GM13977 (cell line): Measurements from ENCODE around the gene DVL1.

ENCODE experiments used
- DNase-seq: peaks from one replicate; pipeline ENCODE4 v3.0.0; 2012; ENCODE audit warnings: low spot score
- in situ Hi-C: fragments of 300-500 bp; cut with MboI; formaldehyde crosslinking; loops from one replicate; pipeline ENCODE4 v1.12.0; 2022; ENCODE audit warnings: low sequenced_read_pairs, low pct_unique_long_range_greater_than_20kb, mixed read lengths, inconsistent platforms; ENCODE audit not compliant: unreplicated experiment
- TF ChIP-seq, protein P1 (sequence below): IDR thresholded peaks from 2 replicates; pipeline ENCODE4 v1.5.1; 2012; ENCODE audit warnings: mild to moderate bottlenecking, control low read depth; ENCODE audit not compliant: insufficient read depth; ENCODE audit errors: extremely low read depth, missing control alignments

DVL1 gene

DNA sequence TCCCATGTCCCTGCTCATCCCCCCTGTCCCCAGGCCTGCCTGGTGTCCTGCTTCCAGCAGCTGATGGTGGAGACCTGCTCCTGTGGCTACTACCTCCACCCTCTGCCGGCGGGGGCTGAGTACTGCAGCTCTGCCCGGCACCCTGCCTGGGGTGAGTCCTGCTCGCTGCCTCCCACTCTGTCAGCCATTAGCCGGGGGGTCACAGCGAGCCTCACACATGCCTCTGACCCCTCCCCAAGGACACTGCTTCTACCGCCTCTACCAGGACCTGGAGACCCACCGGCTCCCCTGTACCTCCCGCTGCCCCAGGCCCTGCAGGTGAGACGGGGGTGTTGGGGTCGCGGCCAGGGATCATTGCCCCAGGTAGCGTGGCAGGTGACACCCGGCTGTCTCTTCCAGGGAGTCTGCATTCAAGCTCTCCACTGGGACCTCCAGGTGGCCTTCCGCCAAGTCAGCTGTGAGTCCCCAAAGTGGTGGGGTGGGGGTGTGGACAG, 58.9 kb downstream of the DVL1 start:
- in situ Hi-C loops: no loop called here
- TF ChIP-seq, protein P1, sequence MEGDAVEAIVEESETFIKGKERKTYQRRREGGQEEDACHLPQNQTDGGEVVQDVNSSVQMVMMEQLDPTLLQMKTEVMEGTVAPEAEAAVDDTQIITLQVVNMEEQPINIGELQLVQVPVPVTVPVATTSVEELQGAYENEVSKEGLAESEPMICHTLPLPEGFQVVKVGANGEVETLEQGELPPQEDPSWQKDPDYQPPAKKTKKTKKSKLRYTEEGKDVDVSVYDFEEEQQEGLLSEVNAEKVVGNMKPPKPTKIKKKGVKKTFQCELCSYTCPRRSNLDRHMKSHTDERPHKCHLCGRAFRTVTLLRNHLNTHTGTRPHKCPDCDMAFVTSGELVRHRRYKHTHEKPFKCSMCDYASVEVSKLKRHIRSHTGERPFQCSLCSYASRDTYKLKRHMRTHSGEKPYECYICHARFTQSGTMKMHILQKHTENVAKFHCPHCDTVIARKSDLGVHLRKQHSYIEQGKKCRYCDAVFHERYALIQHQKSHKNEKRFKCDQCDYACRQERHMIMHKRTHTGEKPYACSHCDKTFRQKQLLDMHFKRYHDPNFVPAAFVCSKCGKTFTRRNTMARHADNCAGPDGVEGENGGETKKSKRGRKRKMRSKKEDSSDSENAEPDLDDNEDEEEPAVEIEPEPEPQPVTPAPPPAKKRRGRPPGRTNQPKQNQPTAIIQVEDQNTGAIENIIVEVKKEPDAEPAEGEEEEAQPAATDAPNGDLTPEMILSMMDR: peak; percentile 53
- DNase-seq: peak; percentile 76

DNA sequence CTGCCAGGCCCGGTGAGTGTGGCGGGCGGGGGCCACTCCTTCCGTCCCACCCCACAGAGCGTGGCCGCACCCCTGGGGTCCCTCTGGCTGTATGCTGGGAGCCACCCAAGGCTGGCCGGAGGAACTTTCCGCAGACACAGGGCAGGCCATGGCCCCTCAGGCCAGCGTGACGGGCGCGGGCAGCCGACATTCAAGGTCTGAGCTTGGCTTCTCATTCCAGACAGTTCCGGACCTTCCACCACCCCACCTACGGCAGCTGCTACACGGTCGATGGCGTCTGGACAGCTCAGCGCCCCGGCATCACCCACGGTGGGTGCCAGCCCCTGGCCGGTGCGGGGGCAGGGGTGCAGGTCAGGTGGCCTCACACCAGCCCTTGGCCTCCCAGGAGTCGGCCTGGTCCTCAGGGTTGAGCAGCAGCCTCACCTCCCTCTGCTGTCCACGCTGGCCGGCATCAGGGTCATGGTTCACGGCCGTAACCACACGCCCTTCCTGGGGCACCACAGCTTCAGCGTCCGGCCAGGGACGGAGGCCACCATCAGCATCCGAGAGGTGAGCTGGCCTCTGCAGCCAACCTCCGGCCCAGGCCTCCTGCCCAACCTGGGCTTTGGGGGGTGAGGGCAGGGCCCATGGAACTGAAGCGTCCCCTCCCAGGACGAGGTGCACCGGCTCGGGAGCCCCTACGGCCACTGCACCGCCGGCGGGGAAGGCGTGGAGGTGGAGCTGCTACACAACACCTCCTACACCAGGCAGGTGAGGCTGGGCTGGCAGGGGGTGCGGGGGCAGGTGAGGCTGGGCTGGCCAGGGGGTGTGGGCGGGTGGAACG, 61.7 kb downstream of the DVL1 start:
- in situ Hi-C loops: no loop called here
- no peak for DNase-seq
- TF ChIP-seq, protein P1: no peak

DNA sequence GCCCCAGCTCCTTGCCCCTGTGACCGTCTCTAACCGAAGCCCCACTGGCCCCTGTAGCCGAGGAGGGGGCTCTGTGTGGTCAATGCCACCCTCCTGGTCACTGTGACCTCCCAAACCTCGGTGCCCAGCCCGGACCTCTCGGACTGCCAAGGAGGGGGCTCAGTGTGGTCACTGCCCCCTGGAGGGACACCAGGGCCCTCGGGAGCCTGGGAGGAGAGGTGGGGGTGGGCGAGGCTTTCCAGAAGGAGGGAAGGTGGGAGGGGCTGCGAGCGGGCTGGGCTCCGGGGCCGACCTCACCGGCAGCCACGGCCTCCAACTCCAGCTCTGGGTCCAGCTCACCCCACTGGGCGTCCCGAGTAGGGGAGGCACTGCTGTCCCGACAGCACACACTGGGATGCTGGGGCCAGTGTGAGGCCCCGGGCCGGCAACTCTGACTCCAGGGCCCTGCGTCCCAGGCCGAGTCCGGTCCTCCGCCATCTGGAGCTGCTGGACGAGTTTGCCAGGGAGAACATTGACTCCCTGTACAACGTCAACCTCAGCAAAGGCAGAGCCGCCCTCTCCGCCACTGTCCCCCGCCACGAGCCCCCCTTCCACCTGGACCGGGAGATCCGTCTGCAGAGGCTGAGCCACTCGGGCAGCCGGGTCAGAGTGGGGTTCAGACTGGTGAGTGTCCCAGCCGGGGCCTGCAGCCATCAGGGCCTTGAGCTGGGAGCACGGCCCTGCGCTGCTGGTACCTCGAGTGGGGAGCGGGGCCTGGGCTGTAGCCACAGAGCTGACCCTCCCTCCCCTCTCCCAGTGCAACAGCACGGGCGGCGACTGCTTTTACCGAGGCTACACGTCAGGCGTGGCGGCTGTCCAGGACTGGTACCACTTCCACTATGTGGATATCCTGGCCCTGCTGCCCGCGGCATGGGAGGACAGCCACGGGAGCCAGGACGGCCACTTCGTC, 62.6 kb downstream of the DVL1 start:
- in situ Hi-C loops: no loop called here
- no peak for DNase-seq

DNA sequence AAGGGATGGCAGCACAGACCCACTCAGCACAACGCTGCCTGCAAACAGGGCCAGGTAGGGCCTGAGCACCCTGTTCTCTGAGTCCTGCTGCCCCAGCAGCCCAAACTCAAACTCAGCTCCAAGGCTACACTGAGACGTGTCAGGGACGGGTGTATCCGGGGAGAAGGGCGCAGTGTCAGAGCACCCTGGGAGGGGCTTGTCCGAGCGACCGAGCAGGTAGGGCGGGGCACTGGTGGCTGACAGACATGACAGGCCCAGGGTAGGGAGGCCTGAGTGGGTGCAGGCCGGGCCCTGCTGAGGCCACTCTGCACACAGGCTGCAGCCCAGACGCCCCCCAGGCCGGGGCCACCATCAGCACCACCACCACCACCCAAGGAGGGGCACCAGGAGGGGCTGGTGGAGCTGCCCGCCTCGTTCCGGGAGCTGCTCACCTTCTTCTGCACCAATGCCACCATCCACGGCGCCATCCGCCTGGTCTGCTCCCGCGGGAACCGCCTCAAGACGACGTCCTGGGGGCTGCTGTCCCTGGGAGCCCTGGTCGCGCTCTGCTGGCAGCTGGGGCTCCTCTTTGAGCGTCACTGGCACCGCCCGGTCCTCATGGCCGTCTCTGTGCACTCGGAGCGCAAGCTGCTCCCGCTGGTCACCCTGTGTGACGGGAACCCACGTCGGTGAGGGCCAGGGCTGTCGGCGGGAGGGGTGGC, 63.5 kb downstream of the DVL1 start:
- DNase-seq: no peak
- TF ChIP-seq, protein P1: no peak
- in situ Hi-C loops: no loop called here

More for the DNA sequence above, 62.6 kb downstream of the DVL1 start:
- TF ChIP-seq, protein P1: no peak
